HG03139 (cell line): ENCODE results near the gene KIRREL3.

ENCODE experiments used
- ATAC-seq: cut with Tn5 transposase; IDR thresholded peaks from one replicate; pipeline ENCODE4 v1.9.1; 2021; ENCODE audit not compliant: unreplicated experiment

Gene KIRREL3

GRCh38 chr11:126686938-126687337, 313.6 kb downstream of the KIRREL3 start:
- ATAC-seq, result no peak

- ATAC-seq, result no peak
Measured at GRCh38 chr11:126683766-126684728, 316.5 kb downstream of the KIRREL3 start.

DNA sequence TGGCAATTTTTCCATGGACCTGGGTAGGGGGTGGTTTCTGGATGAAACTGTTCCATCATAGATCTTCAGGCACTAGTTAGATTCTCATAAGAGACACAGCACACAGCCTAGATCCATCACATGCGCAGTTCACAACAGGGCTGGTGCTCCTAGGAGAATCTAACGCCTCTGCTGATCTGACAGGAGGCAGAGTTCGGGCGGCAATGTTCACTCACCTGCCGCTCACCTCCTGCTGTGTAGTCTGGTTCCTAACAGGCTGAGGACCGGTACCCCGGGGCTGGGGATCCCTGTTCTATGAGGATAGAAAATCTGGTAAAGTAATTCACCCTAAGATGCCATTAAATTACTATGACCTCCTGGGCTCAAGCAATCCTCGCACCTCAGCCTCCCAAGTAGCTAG, 318.0 kb downstream of the KIRREL3 start:
- no peak for ATAC-seq

DNA sequence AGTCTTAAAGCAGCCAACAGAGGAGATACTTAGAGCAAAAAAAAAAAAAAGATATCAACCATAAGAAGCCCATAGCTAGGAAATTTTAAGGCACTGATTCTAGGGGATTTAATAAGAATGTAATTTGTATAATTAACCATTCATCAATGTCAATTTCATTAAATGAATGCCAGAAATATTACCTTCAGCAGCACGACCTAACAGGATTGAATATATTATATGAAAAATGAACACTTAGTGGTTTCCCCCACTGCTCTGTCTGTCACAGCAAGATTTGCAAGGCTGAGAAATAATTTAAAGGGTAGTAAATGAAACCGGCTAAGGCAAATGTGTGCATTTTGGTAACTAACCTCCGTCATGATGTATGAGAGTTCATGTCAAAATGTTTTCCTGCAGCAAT, 319.9 kb downstream of the KIRREL3 start:
- no peak for ATAC-seq

GRCh38 chr11:126680131-126680530, 320.4 kb downstream of the KIRREL3 start:
- no peak for ATAC-seq

DNA sequence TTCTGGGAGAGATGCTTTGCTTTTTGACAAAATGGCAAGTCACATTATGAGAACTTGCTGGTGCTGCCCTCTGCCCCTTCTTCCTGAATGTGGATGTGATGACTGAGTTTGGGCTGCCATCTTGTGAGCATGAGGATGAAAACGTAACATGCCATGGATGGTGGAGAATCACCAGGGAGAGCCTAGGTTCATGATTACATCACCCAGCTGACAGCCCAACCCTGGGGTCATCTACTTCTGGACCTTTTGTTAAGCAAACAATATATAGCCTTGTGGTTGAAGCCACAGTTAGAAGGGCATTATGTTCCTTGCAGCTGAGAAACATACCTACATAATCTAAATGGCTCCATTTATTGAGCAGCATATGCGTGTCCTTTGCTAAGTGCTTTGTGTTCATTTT, 321.5 kb downstream of the KIRREL3 start:
- no peak for ATAC-seq

DNA sequence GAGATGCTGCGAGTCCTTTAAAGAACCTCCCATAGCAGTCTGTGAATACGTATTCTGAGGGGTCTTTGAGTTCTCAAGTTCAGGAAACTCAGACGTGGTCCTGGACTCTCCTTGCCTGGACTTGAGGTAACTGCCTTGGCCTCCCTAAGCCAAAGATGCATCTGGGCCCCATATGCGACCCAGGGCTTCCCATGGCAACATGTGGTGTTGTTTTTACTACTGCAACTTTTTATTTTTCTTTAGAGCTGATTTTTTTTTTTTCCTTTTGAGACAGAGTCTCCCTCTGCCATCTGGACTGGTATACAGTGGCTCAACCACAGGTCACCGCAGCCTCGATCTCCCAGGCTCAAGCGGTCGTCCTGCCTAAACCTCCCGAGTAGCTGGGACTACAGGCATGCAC, 324.0 kb downstream of the KIRREL3 start:
- ATAC-seq, result no peak

- no peak for ATAC-seq
Measured at GRCh38 chr11:126673319-126673718, 327.3 kb downstream of the KIRREL3 start.

DNA sequence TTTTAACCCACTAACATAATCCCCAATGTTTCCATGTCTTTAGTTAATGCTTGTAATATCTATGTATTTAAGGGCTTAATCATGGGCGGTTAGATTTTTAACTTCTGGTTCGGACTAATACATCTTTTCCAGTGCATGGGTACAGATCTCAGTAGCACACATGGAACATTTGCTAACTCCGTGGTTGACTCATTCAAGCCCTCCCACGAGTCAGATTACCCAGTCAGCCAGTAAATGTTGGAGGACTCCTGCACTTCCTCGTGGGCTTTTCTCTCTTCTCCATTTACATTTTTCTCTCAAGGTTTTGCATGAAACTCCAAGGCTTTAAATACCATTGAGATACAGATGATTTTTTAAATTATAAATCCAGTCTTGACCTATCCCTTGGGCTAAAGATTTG, 331.2 kb downstream of the KIRREL3 start:
- no peak for ATAC-seq

GRCh38 chr11:126664643-126665042, 335.9 kb downstream of the KIRREL3 start:
- ATAC-seq, result no peak

- ATAC-seq, result no peak
Measured at GRCh38 chr11:126663749-126664592, 336.6 kb downstream of the KIRREL3 start.

- no peak for ATAC-seq
Measured at GRCh38 chr11:126662035-126662790, 338.4 kb downstream of the KIRREL3 start.

GRCh38 chr11:126660761-126661425, 339.7 kb downstream of the KIRREL3 start:
- ATAC-seq, result no peak

- no peak for ATAC-seq
Measured at GRCh38 chr11:126660321-126660720, 340.2 kb downstream of the KIRREL3 start.

DNA sequence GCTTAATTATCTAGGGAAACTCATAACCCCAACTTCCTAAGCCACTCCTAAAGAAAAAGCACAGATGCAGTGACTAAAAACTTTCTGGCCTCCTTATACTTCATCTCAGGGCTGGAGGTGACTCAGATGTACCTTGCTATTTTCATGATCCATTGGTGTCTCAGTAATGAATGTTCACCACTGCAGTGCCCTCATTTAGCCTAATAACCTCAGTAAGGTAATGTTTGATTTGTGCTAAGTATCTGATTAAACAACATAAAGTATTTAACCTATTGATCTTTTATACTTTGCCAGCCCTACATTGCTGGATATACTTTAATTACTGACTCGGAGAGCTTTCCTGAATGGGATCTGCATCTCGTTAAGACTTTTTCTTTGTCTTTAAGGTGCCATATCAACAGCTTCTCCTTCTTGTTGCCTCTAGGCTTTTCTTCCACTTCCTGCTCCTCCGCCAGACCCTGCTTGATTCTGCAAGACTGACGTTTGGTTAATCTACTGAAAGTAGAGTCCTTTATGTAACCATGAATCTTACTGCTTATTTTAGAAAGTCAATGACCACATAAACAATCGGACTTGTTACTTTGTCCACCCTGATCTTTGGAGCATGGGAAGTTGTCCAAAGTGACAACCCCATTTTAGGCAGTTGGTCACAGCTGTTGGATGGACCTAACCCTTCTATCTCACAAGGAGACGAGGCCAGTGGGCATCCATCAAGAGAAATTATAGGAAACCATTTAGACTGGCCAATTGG, 342.1 kb downstream of the KIRREL3 start:
- ATAC-seq, result no peak

GRCh38 chr11:126655807-126656128, 344.8 kb downstream of the KIRREL3 start:
- ATAC-seq, result no peak

DNA sequence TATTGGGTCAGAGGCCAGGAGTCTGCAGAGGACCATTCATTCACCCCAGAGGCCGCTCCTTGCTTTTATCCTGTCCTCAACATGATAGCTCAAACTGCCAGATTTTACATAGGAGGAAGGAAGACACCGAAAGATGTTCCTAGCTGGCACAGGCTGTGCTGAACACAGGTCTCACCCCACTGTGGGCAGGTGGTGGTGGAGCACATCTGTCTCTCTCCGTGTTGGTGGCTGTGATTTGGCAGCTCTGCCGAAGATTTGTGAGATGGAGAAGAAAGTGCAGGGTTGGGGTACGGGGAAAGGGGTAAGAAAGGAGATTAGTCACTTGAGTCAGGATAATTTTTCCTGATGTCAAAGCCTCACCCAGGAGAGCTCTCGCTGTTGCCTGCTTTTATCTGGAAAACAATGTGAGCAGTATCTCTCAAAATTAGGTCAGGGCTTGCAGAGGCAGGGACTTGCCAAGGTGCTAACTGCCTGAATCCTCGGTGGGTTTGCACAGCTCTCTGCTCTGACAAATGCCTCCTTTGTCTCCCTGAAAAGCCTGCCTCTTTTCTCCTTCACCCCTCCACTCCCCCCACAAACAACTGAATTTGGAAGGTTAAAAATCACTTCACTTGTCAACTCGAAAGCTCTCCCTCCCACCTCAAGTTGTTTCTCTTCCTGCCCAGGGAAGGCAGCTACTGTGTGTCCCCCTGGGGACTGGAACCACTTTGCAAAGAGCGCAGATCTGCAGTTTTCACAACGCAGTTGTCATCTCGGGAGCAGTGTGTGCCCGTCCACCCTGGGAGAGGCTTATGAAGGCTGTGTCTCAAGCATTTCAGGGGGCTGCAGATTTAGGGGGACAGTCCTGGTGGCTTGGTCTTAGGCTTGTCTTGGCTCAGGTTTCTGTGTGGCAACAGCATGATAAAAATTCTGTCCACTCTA, 345.4 kb downstream of the KIRREL3 start:
- ATAC-seq, result no peak

DNA sequence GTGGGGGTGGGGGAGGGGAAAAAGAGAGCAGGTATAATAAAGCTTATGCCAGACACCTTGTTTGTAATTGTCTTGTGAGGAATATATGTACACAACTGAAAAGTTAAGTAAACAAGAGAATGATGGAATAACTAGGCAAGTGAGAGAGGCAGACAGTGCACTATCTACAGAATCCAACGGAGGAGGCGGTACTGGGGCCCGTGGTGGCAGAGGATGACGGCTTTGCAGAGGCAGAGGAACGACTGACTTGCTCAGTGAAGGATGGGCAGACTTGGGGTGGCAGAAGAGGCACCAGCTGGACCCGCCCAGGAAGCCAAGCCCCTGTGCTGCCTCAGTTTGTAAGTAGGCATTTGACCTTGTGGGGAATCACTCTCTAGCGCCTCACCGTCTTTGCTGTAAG, 347.5 kb downstream of the KIRREL3 start:
- no peak for ATAC-seq

- no peak for ATAC-seq
Measured at GRCh38 chr11:126647735-126648134, 352.8 kb downstream of the KIRREL3 start.
